Colonic mucosa (tissue), 4 donors: ENCODE measurements around the gene F7. TPM values are rescaled to one million over a fixed set of nuclear protein-coding genes. Genes with fewer than 3 reads are reported as not detected.

Experiments
- DNase-seq: peaks from one replicate; pipeline ENCODE4 v3.0.0-alpha.2; 2020
- H3K27ac ChIP-seq: fragments of 200-600 bp; one replicate; pipeline ENCODE4 v1.8.0; 2021
- H3K27me3 ChIP-seq: fragments of 200-600 bp; one replicate; pipeline ENCODE4 v1.8.0; 2021
- H3K36me3 ChIP-seq: fragments of 200-600 bp; one replicate; pipeline ENCODE4 v1.8.0; 2021
- H3K4me1 ChIP-seq: fragments of 200-600 bp; one replicate; pipeline ENCODE4 v1.8.0; 2021; ENCODE audit warnings: mild to moderate bottlenecking
- H3K4me3 ChIP-seq: fragments of 200-600 bp; one replicate; pipeline ENCODE4 v1.8.0; 2021
- H3K9ac ChIP-seq, 2 donors: one replicate each; pipeline ENCODE4 v1.7.0; 2013; ENCODE audit warnings: control low read depth in 2 of 2, low read depth in 2 of 2, low read length in 2 of 2
- H3K9me3 ChIP-seq: fragments of 200-600 bp; one replicate; pipeline ENCODE4 v1.8.0; 2021
- intact Hi-C: fragments of 100-400 bp; cut with DNase I; formaldehyde crosslinking; loops from one replicate; pipeline ENCODE4 v1.14.1; 2022
- total RNA-seq, 2 donors: library from RNA; stranded (reverse); fragmentation: NEBNext Ultra II Directional in 1 of 2; extraction: Animal tissue kit (Norgen Biotek cat#: 25700) in 1 of 2; gene quantifications; one replicate each; pipeline ENCODE4 v1.2.1, GENCODE V29; 2021
- TF ChIP-seq, protein P1 (sequence below): fragments of 200-600 bp; IDR thresholded peaks from one replicate; pipeline ENCODE4 v1.8.0; 2022; ENCODE audit warnings: antibody characterized with exemption, mild to moderate bottlenecking
- donor health status: healthy.
- donor health status: DM: no; HTN: no; CAD: no.
- donor health status: DM: no; HTN: no; CAD: no.

The F7 gene
- total RNA-seq, 2 donors from 2014 or later = 0.11 to 0.12 TPM

DNA sequence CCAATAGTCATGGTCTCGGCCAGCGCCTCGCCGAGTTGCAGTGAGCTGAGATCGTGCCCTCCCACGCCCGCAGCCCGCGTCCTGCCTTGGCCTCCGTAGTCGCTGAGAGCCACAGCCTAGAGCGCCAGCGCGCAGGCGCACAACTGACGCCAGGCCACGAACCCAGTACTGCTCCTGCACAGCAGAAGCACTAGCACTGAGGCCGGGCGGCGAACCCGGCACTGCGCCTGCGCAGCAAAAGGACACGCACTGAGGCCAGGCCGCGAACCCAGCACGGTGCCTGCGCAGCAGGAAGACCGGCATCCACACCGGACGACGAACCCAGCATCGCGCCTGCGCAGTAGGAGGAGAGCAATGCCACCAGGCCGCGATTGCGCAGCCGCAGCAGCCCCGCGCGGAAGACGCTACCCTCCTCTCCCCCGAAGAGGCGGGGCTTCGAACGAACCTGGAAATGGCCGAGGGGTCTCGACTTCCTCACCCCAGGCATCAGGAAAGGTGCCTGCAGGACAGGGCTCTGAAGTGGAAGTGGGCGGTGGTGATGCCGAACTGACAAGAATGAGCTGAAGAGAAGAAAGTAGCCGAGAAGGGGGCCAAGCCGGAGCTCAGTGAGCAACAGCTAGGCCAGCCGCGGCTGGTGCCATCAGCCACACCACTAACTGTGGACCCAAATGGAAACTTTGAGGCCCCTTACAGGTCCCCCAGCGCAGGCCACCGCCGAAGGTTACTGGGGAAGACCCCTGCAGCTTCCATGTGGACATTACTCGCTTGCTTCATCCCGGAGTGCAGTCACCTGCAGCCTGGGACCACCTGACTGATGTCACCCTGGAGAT is 24.5 kb downstream of the F7 start:
- Histone ChIP-seq H3K27me3 (no peaks in the 10 kb centered on the region), H3K27ac (no peak overlapping the region), H3K36me3 (no peaks in the 10 kb centered on the region), H3K4me3 (no peak overlapping the region), H3K9me3 (no peaks in the 10 kb centered on the region), H3K9ac (no peak overlapping the region), H3K4me1 (no peaks in the 10 kb centered on the region)
- no peak for DNase-seq
- intact Hi-C loops = no loop called here
- TF ChIP-seq, protein P1, sequence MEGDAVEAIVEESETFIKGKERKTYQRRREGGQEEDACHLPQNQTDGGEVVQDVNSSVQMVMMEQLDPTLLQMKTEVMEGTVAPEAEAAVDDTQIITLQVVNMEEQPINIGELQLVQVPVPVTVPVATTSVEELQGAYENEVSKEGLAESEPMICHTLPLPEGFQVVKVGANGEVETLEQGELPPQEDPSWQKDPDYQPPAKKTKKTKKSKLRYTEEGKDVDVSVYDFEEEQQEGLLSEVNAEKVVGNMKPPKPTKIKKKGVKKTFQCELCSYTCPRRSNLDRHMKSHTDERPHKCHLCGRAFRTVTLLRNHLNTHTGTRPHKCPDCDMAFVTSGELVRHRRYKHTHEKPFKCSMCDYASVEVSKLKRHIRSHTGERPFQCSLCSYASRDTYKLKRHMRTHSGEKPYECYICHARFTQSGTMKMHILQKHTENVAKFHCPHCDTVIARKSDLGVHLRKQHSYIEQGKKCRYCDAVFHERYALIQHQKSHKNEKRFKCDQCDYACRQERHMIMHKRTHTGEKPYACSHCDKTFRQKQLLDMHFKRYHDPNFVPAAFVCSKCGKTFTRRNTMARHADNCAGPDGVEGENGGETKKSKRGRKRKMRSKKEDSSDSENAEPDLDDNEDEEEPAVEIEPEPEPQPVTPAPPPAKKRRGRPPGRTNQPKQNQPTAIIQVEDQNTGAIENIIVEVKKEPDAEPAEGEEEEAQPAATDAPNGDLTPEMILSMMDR = no peak

DNA sequence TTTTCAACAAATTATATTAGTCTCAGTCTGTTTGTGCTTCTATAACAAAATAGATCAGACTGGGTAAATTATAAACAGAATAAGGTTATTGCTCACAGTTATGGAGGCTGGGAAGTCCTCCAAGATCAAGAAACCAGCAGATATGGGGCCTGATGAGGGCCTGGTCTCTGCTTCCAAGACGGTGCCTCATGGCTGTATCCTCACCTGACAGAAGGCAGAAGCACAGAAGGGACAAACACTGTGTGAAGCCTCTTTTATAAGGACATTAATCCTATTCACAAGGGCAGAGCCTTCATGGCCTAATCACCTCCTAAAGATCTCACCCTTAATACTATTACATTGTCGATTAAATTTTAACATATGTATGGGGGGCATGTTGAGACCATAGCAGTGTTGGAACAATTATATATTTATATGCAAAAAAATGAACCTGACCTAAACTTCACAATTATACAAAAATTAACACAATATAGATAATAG is 29.7 kb downstream of the F7 start:
- H3K27me3 ChIP-seq = no peaks in the 10 kb centered on the region
- H3K36me3 ChIP-seq = no peaks in the 10 kb centered on the region
- DNase-seq = no peak
- H3K9me3 ChIP-seq = no peaks in the 10 kb centered on the region
- intact Hi-C loops = no loop called here
- H3K4me1 ChIP-seq = no peaks in the 10 kb centered on the region
- no peak overlapping the region for H3K27ac ChIP-seq
- H3K4me3 ChIP-seq = no peak overlapping the region
- no peak overlapping the region for H3K9ac ChIP-seq
- TF ChIP-seq, protein P1 = no peak

DNA sequence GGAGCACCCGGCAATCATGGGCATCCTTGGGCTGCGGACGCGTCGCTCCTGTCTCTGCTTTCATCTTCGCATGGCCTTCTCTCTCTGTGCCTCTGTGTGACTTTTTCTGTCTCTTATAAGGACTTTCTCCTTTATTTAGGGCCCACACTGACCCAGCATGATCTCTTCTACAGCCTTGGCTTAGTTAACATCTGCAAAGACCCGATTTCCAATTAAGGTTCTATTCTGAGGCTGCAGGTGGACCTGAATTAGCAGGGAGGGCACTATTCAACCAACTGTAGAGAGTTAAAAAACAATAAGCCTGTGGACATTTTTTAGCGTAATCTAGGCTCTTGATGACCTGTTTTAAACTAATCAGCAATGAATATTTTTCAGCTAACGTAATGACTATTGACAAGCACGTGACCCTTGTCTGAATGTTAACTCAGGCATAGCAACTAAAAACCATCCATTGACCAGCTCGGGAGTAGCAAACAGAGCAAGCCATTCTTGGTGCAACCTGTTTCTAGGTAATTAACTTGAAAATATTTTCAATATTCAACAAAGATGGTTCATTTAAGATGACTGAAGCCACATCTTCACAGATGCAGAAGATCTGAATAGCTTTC is 32.2 kb downstream of the F7 start:
- intact Hi-C loops = no loop called here
- Histone ChIP-seq H3K4me3 (no peak overlapping the region), H3K36me3 (no peaks in the 10 kb centered on the region), H3K4me1 (no peaks in the 10 kb centered on the region), H3K27ac (no peak overlapping the region), H3K9ac (no peak overlapping the region), H3K9me3 (no peaks in the 10 kb centered on the region), H3K27me3 (no peaks in the 10 kb centered on the region)
- TF ChIP-seq, protein P1 = no peak
- no peak for DNase-seq

DNA sequence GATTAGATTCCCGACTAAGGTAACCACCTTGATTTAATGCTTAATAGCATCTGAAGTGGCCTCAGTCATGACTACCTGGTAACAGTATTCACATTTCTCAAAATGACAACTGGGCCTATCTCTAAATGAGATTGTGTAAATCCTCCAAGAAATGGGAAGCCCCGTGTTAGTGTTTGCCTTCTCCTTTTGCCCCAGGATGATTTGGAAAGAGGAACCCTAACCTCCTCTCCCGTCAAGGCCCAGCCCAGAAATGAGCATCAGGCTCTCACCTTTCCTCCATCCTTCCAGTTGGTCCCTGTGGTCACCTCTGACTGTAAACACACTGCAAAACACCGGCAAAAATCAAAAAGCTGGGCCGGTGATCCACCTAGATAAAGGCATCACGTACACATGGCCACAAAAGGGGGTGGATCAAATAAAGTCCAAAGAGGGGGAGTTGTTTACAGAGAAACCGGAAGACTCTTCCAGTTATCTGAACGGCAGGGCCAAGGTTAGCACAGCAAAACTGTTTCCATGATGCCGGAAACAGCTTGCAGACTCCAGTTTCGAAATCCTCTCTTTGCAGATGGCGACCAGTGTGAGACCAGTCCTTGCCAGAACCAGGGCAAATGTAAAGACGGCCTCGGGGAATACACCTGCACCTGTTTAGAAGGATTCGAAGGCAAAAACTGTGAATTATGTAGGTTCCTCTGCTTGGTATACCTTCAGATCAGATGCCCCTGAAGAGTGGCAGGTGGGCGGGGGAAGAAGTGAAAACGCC is 33.4 kb downstream of the F7 start:
- Histone ChIP-seq H3K27ac (no peak overlapping the region), H3K4me3 (no peak overlapping the region), H3K27me3 (no peaks in the 10 kb centered on the region), H3K4me1 (no peaks in the 10 kb centered on the region), H3K9ac (no peak overlapping the region), H3K9me3 (no peaks in the 10 kb centered on the region), H3K36me3 (no peaks in the 10 kb centered on the region)
- no peak for DNase-seq
- TF ChIP-seq, protein P1 = no peak
- intact Hi-C loops = no loop called here

DNA sequence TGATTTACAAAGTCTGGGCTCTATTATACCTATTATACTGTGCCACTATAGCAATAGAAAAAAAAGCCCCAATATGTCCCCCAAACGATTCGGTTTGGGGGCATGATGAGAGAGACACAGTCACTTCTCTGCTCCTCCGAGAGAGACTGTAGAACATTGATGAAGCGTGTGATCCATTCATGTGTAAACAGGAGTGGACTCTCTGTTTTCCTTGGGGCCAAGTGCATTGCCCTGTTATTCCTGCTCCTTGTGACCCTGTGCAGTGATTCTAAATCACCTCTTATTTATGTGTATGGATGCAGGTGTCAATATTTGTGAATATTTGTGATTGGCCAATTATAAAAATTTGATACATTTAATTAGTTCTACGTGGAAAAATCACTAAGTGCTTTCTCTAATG is 34.0 kb downstream of the F7 start:
- intact Hi-C loops = no loop called here
- Histone ChIP-seq H3K36me3 (no peaks in the 10 kb centered on the region), H3K9me3 (no peaks in the 10 kb centered on the region), H3K4me3 (no peak overlapping the region), H3K27ac (no peak overlapping the region), H3K9ac (no peak overlapping the region), H3K4me1 (no peaks in the 10 kb centered on the region), H3K27me3 (no peaks in the 10 kb centered on the region)
- DNase-seq = no peak
- TF ChIP-seq, protein P1 = no peak
